Measurements from ENCODE around the gene SLC25A23. TPM values are rescaled to one million over a fixed set of nuclear protein-coding genes. Genes with fewer than 3 reads are reported as not detected.

The SLC25A23 gene
- total and polyA plus RNA-seq, 2 of the 8 experiments (the other 6 are each of a cell fraction or from before 2014, with no cell fraction given): 18.0 to 48.1 TPM

- TF ChIP-seq, protein P1, sequence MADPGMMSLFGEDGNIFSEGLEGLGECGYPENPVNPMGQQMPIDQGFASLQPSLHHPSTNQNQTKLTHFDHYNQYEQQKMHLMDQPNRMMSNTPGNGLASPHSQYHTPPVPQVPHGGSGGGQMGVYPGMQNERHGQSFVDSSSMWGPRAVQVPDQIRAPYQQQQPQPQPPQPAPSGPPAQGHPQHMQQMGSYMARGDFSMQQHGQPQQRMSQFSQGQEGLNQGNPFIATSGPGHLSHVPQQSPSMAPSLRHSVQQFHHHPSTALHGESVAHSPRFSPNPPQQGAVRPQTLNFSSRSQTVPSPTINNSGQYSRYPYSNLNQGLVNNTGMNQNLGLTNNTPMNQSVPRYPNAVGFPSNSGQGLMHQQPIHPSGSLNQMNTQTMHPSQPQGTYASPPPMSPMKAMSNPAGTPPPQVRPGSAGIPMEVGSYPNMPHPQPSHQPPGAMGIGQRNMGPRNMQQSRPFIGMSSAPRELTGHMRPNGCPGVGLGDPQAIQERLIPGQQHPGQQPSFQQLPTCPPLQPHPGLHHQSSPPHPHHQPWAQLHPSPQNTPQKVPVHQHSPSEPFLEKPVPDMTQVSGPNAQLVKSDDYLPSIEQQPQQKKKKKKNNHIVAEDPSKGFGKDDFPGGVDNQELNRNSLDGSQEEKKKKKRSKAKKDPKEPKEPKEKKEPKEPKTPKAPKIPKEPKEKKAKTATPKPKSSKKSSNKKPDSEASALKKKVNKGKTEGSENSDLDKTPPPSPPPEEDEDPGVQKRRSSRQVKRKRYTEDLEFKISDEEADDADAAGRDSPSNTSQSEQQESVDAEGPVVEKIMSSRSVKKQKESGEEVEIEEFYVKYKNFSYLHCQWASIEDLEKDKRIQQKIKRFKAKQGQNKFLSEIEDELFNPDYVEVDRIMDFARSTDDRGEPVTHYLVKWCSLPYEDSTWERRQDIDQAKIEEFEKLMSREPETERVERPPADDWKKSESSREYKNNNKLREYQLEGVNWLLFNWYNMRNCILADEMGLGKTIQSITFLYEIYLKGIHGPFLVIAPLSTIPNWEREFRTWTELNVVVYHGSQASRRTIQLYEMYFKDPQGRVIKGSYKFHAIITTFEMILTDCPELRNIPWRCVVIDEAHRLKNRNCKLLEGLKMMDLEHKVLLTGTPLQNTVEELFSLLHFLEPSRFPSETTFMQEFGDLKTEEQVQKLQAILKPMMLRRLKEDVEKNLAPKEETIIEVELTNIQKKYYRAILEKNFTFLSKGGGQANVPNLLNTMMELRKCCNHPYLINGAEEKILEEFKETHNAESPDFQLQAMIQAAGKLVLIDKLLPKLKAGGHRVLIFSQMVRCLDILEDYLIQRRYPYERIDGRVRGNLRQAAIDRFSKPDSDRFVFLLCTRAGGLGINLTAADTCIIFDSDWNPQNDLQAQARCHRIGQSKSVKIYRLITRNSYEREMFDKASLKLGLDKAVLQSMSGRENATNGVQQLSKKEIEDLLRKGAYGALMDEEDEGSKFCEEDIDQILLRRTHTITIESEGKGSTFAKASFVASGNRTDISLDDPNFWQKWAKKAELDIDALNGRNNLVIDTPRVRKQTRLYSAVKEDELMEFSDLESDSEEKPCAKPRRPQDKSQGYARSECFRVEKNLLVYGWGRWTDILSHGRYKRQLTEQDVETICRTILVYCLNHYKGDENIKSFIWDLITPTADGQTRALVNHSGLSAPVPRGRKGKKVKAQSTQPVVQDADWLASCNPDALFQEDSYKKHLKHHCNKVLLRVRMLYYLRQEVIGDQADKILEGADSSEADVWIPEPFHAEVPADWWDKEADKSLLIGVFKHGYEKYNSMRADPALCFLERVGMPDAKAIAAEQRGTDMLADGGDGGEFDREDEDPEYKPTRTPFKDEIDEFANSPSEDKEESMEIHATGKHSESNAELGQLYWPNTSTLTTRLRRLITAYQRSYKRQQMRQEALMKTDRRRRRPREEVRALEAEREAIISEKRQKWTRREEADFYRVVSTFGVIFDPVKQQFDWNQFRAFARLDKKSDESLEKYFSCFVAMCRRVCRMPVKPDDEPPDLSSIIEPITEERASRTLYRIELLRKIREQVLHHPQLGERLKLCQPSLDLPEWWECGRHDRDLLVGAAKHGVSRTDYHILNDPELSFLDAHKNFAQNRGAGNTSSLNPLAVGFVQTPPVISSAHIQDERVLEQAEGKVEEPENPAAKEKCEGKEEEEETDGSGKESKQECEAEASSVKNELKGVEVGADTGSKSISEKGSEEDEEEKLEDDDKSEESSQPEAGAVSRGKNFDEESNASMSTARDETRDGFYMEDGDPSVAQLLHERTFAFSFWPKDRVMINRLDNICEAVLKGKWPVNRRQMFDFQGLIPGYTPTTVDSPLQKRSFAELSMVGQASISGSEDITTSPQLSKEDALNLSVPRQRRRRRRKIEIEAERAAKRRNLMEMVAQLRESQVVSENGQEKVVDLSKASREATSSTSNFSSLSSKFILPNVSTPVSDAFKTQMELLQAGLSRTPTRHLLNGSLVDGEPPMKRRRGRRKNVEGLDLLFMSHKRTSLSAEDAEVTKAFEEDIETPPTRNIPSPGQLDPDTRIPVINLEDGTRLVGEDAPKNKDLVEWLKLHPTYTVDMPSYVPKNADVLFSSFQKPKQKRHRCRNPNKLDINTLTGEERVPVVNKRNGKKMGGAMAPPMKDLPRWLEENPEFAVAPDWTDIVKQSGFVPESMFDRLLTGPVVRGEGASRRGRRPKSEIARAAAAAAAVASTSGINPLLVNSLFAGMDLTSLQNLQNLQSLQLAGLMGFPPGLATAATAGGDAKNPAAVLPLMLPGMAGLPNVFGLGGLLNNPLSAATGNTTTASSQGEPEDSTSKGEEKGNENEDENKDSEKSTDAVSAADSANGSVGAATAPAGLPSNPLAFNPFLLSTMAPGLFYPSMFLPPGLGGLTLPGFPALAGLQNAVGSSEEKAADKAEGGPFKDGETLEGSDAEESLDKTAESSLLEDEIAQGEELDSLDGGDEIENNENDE (IDR thresholded peaks at IDR 0.05; ENCODE audit: insufficient replicate concordance, low read length): no peak
- TF ChIP-seq CTBP2 (IDR thresholded peaks at IDR 0.05; ENCODE audit: borderline replicate concordance, insufficient read depth, insufficient read length, low read length) (no peak), MAFK (IDR thresholded peaks at IDR 0.05; ENCODE audit: low read depth, low read length) (no peak), RXRA (IDR thresholded peaks at IDR 0.05; ENCODE audit: insufficient read depth, low read depth, low read length) (no peak), KDM1A (IDR thresholded peaks at IDR 0.05; ENCODE audit: borderline replicate concordance, low read length) (no peak), ZNF274 (IDR thresholded peaks at IDR 0.05; ENCODE audit: borderline replicate concordance, extremely low read depth, low read length) (no peak), RNF2 (IDR thresholded peaks at IDR 0.05; ENCODE audit: borderline replicate concordance, low read depth, low read length, missing control alignments, poor library complexity, severe bottlenecking) (no peak), FOSL1 (IDR thresholded peaks at IDR 0.05; ENCODE audit: insufficient read depth, low read depth, low read length) (no peak)
These were observed 42.4 kb upstream of the SLC25A23 start, which contains the start of gene TUBB4A (continued) for GRCh38 chr19:6501740-6502648.
